Ureter (tissue), 1 donor: ENCODE data around the gene SFN. TPM values are rescaled to one million over a fixed set of nuclear protein-coding genes. Genes with fewer than 3 reads are reported as not detected.
A peak's percentile ranks its signal among the peaks of the same experiment; 100 is the strongest.
"Not testable (repeated sequence)": the region's sequence is repeated elsewhere in the genome, so short reads cannot be mapped to it uniquely, and the experiment has no call there.

Source experiments
- DNase-seq: peaks from one replicate; pipeline ENCODE4 v3.0.0-alpha.2; 2020; ENCODE audit warnings: low spot score
- total RNA-seq: library from RNA; stranded (reverse); gene quantifications from one replicate; pipeline ENCODE4 v1.2.4, GENCODE V29; 2023
- donor health status: DM: yes; HTN: yes; CAD: no.

SFN gene
- total RNA-seq, 1 donor from 2014 or later: 93.7 TPM

DNA sequence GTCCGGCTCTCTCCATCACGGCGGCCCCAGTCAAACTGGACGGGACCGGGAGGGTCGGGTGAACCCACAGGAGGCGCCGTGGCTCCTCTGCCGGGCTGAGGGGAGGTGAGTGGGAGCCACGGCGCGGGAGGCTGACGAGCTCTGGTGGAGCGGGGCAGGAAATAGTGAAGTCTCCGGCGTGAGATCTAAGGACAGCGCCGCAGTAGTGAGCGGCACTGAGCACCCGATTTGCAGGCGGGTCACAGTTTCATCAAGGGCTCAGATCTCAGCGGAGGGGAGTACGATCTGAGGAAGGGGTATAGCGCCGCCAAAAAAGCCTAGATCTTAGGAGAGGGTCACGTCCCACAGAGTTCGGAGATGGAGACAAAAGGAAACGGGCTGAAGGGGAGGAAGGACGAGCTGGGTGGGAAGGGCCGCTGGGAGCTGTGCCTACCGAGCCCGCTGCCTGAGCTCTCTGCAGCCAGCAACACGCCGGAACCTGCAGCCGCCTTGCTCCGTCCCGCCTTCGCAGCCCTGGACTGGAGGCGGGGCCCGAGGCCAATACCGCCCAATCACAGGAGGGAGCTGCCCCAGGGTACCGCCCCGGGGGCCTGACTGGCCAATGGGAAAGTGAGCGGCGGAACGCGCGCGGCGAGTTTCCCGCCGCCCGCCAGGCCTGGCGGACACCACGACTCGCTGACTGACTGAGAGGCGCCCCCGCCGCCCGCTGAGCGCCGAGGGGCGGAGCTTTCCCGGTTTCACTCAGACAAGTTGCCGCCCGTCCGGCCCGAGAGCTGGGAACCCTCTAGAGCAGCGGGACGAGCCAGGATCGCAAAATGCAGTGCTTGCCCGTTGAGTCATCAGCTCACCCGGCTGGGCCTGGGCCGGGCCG lies 1.9 kb downstream of the SFN start:
- peak; percentile 98 for DNase-seq

DNA sequence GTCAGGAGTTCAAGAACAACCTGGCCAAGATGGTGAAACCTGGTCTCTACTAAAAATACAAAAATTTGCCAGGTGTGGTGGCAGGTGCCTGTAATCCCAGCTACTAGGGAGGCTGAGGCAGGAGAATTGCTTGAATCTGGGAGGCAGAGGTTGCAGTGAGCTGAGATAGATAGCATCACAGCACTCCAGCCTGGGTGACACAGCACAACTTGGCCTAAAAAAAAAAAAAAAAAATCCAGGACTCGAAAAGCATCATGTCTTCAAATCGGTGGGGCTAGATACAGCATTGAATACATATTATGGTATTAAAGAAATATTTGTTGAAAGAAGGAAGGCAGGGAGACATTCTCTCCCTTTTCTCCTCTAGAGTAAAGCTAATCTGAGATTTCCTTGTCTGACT lies 10.1 kb downstream of the SFN start:
- not testable (repeated sequence) for DNase-seq

DNA sequence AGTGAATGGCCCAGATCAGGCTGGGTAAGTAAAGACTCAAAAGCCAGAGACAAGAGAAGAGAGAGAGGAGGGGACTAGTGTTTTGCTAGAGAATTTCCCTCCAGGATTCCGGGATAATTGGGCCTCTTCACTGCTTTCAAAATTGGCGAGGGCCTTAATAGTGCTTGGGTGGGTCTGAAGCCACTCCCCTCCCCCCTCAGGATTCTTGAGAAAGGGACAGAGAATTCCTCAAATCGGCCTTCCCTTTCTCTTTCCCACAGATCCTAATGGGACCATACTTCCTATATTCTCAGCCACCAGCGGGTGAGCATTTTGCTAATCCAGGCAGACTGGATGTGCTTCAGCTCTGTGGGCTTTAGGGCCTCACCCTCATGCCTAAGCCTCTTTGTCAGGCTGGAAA lies 11.9 kb downstream of the SFN start:
- DNase-seq: no peak

DNA sequence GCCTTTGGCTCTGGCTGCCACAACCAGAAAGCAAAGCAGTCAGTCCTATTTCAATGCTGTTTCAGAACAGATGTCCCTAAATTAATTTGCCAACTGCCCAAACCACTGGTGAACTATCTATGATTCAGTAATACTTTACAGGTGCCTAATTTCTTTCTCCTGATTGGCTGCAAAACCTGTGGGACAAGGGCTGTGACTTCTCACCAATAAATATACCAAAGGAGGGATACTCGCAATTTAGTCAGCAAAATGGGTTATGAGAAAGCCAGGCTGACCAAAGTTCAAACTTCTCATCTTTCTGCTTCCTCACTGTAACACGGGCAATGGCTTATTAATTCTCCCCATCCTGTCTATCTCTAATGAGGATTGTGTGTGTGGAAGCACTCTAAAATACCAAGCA lies 14.4 kb downstream of the SFN start:
- DNase-seq: no peak

DNA sequence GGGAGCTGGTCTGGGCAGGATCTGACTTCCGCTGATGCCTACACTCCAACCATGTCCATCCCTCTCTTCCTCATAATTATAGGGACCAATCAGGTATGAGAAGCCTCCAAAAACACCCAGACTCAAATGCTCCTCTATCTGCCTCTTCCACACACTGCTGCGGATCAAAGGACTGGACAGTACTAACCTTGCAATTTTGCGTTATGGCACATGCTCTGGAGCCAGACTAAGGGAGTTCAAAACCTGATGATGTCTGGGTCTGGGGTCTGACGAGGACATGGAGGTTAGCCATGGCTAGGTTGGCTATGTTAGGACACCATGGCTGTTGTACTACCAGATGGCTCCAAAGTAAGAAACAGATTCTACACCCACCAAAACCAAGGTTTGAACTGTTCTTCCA lies 16.8 kb downstream of the SFN start:
- DNase-seq: no peak

DNA sequence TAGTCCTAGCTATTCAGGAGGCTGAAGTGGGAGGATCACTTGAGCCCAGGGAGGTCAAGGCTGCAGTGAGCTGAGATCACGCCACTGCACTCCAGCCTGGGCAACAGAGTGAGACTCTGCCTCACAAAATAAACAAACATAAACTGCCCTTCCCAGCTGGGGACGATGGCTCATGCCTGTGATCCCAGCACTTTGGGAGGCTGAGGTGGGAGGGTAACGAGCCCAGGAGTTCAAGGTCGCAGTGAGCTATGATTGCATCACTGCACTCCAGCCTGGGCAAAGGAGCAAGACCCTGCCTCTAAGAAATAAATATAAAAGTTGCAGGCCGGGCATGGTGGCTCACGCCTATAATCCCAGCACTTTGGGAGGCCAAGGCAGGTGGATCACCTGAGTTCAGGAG lies 18.7 kb downstream of the SFN start:
- not testable (repeated sequence) for DNase-seq

DNA sequence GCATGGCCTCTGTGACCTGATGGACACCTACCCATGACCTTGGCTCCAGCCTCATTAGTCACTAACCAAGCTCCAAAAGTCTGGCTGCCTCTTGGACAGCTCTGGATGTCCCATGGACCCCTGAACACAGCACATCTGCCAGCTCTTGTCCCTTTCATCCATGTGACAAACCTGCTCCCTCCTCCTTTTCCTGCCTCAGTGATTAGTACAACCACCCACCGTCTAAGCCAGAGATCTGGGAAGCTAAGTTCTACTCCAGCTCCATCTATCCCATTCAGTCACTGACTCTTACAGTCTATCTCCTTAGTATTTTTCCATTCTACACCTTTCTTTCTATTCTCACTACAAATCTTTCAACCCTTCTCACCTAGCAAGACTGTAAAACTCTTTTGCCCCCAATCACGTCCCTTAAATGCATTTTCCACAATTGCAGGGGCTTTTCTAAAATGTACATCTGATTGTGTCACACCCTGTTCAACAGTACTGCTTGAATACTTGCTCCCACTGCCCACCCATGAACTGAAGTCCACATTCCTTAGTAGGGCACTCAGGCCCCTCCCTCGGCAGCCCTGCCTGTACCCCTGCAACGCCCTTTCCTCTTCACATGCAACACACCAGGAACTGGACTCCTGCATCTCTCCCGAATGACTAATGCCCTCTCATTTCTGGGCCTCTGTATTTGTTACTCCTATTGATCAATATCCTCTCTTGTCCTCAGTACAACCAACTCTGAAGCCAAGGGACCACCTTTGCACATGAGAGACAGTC lies 19.9 kb downstream of the SFN start:
- DNase-seq: no peak

DNA sequence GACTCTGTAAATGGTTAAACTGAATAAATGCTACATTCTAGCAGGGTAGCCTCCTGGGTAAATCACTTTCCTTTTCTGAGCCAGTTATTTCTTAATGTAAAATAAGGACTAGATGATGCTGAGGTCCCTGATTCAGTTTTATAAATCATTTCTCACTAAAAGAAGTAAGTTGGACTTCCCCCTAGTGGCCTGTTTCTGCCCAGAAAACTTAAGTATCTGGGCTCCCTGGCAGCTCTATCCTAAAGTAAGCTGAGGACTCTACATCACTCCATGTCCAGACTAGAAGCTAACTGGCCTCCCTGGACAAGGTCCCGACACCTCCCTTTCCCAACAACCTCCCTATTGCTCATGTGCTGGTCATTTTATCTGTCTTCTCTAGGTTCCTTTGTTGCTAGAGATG lies 24.2 kb downstream of the SFN start:
- no peak for DNase-seq

DNA sequence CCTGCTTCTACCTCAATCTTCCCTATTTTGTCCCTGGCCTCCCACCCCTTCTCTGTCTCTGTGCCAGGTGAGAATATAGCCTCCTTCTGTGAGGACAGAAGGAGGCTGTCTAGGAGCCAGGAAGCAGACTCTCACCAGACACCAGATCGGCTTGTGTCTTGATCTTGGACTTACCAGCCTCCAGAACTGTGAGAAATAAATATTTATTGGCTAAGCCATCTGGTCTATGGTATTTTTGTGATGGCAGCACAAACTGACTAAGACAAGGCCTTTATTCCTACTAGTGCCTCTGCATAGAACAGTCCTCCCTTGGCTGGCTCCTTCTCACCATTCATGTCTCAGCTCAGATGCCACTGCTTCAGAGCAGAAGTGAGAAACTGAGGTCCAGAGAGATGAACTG lies 25.3 kb downstream of the SFN start:
- no peak for DNase-seq

DNA sequence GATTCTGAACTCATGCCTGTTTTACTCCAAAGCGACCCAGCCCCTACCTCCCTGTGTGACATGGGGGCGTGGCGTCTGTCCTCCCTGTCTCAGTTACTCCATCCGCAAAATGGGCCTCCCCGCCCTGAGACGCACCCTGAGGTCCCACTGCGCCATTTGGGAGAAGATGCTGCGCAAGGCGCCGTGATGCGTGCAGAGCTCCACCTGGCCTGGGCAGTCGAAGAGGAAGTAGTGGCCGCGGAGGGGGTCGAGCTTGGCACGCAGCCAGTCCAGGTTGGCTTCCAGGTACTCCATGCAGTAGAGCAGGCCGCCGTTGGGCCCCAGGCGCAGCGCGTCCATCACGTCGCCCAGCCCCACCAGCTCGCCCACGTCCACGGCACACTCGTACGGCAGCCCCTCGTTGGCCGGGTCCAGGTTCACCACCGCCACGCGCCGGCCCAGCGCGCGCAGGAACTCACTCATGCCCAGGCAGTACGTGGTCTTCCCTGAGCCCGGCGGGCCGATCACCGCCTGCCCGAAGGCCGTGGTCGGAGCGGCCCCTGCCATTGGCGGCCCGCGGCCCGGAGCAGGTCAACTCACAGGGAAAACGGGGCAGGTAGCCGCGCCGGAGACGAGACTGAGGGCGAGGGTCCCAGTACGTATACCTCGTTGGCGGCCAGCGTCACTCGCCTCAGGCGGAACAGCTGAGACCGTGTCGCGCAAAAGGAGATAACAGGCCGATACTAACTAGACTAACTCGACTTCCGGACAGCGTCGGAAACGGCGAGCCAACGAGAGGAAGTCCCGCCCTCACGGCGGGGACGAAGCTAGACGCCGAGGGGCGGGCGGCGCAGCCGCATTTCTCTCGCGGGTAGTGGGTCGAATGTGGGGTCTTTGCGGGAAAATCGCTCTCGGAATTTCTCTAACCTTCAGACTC lies 26.9 kb downstream of the SFN start, which contains the start of gene GPN2:
GPN2 (minus strand) TSS at position 733 of the 916 bp plus-strand sequence; CDS start at position 546, 187 bp downstream.
- DNase-seq: peak; percentile 81

DNA sequence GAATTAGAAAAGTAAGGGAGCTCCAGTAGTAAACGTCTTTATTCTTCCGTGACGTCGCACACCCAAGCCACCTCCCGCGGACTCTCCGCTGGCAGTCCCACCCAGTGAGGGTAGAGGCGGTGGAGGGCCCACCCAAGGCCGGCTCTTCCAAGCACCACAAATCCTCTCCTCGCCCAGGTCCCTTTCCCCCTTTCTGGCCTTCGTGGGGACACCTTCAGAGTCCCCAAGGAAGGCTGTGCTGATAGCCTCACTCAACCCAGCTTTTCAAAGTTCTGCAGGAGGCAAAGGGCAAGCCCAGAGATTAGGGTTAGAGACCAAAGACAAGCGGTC lies 27.5 kb downstream of the SFN start:
- no peak for DNase-seq

DNA sequence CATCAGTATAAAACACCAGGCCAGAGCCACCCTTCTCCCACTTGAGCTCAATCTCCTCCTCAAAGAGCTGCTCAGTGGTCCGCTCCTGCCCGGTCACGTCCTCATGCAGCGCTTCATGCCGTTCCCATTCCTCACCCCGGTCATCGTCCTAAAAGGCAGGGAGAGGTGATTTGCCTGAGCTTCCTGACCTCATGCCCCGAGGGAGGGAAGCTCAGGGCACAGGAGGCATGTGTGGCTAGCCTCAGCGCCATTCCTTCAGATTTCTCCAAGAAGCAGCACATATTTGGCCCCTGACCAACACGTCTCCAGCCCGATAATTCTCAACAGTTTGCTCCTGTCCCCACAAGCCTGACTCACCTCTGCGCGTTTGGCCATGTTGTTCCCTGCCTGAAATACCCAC lies 31.3 kb downstream of the SFN start:
- DNase-seq: no peak

DNA sequence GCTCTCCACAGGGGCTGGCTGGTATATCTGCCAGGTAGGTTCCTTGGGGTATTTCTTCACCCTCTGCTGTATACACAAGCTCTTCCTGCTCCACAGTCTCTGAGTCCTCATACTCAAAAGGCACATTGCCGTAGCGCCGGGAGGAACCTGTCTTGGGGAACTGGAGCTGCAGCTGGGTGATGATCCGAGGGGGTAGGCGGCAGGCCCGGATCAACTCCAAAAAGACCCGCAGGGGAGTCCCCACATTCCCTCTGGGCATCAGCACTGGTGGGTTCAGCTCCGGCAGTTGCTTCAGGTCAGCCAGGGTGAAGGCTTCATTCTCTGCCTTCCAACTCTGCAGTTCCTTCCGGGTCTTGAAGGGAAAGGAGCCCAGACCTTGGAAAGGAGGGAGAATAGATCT lies 34.4 kb downstream of the SFN start:
- no peak for DNase-seq

DNA sequence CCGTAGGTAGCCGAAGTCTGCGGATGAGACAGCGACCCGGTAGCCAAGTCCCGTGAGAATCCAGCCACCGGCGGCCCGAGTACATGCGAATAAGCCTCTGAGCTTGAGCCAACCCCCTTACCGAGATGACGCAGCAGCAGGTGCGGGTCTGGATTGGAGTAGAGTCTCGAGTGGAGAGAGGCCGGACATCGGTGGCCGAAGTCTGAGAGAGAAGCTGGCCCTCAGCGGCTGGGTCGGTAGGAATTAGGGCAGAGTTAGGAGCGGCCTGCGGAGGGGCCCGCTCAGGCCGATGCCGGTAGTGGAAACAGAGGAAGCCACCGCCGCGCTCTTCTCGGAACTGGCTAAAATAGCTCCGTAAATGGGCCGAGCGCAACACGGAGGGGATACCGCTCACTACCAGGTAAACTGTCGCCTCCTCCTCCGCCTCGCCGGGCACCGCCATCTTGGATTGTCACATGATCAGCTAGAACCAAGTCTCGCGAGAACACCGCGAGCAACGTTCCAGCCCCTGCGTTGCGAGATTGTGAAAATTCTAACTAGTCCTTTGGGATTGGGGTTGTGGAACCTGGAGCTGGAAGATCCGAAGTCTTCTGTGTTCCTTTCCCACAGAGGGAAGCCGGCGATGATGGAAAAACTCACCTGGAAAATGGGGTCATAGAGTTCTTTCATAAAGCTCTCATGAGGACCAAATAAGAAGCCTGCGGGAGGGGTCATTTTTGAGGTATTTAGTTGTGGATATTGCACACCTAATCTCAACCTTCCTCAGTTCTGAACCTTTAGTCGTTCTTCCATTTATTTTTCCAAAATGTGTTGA lies 37.3 kb downstream of the SFN start, which contains the start of gene GPATCH3:
GPATCH3 (minus strand) TSS at position 467 of the 814 bp plus-strand sequence; CDS start at position 442, 25 bp downstream.
- peak; percentile 94 for DNase-seq

DNA sequence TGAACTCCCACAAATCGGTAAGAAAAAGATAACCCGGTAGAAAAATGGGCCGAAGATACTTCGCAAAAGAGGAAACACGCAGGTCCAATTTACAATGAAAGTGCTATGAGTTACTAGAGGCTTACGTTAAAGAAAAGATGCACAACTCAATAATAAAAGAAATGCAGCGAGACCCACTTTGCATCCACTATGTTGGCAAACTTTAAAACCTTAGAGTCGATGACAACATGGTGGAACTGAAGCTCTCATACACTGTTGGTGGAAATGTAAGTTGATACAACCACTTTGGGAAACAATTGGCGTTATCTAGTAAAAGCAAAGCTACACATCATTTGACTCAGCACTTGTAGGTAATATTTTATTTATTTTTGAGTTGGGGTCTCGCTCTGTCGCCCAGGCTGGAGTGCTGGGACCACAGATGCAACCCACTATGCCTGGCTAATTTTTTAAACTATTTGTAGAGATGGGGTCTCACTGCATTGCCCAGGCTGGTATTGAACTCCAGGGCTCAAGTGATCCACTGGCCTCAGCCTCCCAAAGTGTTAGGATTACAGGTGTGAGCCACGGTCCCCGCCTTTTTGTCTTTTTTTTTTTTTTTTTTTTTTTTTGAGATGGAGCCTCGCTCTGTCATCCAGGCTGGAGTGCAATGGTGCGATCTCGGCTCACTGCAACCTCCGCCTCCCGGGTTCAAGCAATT lies 38.0 kb downstream of the SFN start:
- no peak for DNase-seq

DNA sequence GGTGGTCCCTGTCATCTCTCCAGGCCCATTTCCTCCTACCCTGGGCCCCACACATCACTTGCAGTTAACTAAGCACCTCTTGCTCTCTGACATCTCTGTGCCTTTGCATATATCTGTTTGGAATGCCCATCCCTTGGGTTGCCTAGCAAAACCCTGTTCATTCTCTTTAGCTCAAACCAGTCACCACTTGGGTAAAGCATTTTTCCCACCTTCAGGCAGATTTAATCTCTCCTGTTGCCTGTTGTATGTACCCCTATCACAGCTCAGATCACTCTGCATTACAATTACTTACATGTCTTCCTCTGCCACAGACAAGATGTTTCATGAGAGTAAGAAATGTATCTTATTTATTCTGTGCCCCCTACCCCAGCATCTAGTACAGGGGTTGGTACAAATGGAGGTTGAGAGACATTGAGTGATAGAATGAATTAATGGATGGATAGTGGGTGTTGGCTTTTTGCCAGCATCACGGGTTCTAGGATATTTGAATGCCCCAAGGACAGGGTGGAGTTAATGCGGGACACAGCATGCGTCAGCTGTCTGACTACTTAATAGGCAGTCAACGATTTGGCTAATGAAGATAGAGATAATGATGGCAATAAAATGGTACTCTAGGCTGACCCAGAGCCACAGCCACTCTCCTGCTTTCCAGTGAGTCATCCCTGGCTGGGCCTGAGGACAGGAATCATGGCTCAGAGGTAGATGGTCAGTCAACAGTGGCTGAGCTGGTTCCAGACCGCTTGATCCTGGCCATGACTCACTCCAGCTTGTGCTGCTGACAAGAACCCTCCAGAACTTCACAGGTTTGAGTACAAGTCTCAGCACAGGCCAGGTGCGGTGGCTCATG lies 44.3 kb downstream of the SFN start:
- no peak for DNase-seq

DNA sequence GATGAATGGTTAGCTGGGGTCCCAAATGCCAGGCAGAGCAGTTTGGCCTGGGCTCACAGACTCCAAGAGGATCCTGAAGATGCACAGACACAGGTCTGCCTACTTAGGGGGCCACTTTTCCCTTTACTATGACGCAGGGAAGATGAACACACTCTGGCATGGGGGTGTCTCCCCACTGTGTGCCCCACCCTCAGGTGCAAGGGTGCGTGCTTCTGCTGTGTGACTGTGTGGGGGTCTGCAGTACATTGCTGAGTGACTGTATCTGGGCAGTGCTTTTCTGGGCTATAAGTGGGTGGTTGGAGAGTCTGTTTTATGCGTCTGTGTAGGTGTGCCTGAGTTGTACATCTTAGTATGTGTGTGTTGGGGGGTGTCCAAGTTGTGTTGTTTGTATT lies 47.0 kb downstream of the SFN start:
- DNase-seq: no peak

DNA sequence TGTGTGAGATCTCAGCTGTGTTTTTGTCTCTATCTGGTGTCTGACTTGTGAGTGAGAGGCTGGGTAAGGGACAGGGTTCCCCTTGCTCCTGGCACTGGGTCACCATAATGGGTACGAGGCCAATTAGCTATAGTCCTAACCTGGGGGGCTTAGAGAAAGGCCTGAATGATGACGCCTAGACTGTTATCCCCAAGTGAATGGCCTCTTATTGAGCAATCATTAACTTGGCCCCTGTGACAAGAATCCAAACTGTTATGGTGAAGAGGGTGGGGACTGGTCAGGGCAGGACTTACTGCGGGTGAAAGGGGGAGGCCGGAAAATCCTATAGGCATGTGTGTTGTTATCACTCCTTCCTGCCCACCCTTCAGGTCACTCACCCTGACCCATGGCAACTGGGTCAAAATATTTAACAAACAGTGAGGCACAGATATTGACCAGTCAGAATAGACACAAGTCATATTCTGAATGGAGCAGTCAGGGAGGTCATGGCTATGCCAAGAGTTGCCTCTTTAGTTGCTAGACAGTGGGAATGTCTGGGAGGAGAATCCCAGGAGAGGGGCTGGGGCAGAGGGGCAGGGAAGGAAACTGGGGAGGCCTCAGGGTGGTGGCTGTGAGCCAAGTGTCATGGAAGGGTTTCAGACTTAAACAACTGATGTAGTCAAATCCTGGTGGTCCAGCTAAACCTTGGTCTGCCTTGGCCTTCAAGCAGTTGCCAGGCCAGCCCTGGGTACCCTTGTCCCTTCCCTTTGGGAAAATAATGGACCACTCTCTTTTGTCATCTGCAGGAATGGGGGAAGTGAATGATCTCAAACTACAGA lies 47.6 kb downstream of the SFN start:
- DNase-seq: no peak
